Stimulated activated CD8-positive, alpha-beta memory T cell treated with anti-CD3 and anti-CD28 coated beads, Interleukin-12 subunit alpha, Interleukin-12 subunit beta, amount 100 ng/mL, for 24 hours (primary cell): ENCODE results near the gene TTC6.
"Not testable (repeated sequence)": the region's sequence is repeated elsewhere in the genome, so short reads cannot be mapped to it uniquely, and the experiment has no call there.

ENCODE experiments used
- DNase-seq: peaks from one replicate; pipeline ENCODE4 v3.0.0-alpha.2; 2020; ENCODE audit errors: extremely low read depth

Gene TTC6, protein sequence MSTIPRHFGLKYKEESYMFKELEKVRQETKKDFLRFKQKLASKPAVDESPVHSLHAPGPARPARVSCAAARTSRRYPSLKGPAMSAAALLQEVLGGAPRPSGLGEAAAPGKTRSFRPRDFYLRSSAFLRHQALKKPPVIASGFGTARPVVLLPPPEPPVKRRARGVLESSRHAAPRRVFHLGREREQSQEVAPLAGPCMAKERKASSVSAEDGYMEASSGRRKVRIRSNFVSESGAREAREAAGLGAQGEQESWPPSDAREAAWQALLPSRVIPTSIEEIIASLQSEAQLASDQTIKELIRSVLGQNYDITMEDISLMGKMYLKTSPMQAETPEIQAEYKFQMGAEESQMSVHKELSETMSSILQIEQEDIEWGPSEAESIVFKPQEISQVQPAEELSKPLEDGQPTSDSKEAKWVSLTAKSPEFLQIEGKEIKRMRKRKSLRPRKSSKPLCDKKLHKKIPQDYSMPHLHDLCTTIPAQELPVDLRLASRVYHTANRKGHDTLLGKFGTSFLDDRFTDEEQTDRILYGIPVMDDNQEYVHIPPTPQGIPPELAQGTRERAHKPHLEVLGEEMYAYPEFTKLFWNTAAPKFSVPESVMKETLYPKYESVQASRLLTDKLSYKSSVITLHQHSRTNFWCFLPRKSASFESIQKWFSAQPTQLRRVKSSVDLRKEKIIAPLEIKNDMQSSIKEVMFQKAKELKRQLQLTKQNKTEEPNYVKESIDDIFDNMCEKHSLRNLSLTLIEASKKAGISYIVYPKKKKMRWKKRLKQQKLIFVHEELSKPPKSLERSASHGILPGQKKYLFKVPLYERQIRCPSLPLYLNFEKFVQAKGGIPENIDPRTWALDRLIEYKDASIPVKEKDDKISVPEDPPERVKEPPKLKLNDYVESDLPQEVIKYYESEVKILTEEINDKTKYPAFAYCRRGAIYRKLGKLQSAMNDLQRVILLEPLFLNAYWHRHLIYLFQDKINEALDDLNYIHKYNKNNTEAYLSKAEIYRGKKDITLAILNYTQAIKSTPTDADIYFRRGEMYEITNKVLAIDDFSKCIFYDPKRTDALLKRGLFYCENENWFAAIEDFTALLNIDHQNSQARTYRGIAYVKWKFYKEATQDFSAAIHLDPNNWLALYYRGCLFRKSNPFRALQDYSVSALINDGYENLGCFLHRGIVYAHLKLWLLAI (N-terminal part only)

DNA sequence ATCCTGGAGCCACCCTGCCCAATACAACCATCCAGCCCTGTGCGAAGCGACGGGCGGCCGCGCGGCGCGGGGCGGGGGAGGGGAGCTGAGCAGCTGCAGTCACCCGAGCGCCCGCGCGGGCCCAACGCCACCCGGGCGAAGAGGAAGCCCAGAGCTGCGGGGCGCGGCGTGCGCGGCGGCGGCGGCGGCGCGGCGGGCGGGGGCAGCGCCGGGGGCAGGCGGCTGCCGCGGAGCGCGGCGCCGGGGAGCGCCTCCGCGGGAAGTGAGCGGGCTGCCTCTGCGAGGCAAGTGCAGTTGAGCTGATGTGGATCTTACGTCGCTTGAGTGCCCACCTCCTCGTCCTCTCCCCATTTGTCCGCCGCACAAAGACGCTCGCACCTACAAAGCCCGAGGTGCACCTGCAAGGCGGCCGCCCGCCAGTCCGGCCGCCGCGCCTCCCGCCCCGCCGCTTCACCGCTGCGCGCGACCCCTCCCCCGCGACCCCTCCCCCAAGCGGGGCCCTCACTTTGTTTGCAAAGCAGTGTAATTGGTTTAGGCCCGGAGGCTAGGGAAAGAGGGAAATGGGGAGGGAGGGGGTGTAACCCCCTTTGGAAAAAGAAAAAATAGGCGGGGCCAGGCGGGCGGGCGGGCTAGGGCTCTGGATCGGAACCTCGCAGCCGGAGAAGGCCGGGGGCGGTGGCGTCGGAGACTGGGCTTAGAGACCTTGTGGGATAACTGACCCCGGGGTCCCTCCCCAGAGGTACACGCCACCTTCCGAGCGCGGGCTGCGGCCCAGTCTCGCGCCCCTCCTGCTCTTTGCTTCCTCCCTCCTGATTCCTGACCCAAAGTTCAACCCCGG, at the start of gene TTC6, which contains the start of gene FOXA1:
Gene TTC6 (plus strand): TSS at position 659 of the 838 bp plus-strand sequence. CDS start 26,436 bp downstream, outside the sequence.
Gene FOXA1 (minus strand): TSS at position 279 of the 838 bp plus-strand sequence. CDS start 277 bp downstream, at position 2.
- DNase-seq = no peak

DNA sequence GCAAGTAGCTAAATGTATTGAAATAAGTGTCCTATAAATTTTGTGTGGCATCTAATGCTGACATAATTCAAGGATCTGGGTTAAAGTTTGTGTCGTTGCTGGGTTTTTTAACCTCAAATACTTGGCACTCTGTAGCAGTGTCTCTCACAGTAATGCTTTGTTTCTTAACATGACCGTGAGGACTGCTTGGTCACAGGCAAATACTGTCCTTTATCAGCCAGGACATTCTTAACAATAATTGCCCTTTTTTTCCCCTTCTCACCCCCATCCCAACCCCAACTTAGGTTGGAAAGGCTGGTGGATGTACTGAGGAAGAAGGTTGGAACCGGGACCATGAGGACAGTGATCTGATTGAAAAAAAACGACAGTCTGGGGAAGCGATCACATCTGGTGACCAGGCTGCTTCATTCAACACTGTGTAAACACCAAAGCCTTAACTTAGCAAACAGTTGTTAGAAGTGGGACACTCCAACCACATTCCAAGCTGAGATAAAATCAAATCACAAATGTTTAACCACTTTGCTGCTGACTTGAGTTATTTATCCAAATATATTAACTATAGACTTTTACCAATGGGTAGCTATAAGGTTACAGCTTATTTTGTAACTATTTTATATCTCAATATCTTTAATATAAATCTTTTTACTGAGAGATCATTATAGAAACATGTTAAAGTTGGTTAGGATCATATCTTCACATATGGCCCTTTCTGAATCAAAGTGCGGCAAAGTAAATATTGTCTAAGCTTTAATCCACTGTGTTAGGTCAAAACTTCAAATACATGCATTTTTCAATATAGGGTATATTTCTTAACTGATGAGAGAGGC, 48.6 kb upstream of the TTC6 start:
- DNase-seq = no peak

DNA sequence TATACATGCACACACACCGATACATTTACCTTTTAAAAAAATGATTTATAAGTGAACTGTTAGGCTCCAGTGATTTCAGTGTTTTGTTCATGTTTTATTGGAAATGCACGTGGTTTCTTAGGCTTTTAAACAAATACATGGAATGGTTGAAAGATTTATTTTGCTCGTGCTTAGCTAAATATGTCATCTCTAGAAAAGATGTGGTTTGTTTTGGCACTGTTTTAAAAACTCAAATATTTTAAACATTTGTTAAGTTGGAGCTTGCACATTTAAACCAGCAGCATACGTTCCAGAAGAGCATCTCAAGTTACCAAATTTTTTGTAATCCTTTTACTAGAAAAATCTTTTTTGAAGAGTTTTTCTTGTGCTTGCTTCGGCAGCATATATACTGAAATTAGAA, 44.9 kb upstream of the TTC6 start:
- DNase-seq = no peak

DNA sequence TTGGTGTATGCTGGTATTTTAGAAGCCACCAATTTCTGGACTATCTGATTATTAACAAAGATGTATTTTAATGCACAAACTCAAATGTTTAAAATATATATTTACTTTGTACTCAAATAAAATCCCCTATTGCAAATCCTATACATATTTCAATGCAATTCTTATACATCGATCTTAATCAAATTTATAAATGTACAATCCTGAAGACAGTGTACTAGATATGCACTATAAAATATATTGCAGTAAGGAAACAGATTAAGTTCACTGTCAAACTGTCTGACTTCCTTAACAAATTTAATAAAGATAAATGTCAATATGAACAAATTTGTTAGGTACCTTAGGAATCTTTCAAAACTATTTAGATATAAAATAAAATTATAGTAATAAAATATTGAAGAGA, 44.3 kb upstream of the TTC6 start:
- no peak for DNase-seq

DNA sequence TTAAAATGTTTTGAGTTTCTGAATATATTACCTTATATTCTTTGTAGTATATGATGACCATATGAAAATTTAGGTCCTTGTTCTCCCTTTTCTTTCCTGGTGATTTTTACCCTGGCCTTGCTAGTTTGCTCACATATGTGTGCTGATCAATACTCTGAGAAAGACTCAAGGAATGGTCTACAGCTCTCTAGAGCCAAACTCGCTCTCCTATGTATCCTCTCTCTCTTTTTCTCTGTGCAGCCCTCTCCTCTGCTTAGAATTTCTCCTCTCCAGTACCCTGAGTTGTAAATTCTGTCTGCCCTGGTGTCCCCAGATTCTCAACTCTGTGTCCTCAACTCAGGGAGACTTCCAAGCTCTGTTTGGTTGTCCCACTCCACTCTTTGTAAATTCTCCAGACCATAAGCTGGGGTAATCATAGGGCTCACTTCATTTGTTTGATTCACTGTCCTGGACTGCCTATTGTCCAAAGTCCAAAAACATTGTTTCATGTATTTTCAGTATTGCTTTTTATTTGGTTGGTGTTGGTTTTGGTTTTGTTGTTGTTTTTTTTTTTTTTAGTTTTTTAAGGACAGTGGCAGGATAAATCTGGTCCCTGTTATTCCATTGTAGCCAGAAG, 41.4 kb upstream of the TTC6 start:
- no peak for DNase-seq

DNA sequence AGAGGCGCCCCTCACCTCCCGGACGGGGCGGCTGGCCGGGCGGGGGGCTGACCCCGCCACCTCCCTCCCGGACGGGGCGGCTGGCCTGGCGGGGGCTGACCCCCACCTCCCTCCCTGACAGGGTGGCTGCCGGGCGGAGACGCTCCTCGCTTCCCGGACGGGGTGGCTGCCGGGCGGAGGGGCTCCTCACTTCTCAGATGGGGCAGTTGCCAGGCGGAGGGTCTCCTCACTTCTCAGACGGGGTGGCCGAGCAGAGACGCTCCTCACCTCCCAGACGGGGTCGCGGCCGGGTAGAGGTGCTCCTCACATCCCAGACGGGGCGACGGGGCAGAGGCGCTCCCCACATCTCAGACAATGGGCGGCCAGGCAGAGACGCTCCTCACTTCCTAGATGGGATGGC, 39.8 kb upstream of the TTC6 start:
- not testable (repeated sequence) for DNase-seq

DNA sequence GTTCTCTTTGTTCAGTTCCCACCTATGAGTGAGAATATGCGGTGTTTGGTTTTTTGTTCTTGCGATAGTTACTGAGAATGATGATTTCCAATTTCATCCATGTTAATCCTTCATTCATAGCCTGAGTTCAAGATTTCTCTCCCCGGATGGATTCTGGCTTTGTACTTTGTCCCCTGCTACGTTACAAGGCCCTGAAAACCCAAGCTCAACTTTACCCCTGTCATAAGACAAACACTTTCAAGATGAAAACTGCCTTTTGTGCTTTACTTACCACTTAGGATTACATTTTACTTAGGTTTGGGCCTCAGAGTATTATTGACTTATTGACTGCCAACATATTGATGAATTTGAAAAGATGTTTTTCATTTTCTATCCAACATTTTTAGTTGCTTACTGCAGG, 36.7 kb upstream of the TTC6 start:
- DNase-seq = no peak

DNA sequence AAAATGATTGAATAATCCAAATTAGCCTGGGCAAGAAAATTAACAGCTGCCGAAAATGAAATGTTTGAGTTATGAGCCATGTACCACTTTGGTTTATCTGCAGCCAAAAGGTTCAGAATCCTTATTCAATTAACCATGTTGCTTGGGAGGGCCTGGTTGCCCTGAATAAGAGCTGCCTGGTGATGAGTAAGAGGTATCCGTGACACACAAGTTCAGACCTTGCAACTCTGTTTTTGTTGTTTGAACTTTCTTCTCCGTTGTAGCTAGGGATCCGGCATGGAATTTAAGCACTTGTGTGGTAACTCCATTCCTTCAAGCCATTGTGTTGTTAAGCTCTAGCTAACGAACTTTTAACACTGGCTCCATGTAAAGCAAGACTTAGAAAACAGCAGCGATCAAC, 36.0 kb upstream of the TTC6 start:
- no peak for DNase-seq

DNA sequence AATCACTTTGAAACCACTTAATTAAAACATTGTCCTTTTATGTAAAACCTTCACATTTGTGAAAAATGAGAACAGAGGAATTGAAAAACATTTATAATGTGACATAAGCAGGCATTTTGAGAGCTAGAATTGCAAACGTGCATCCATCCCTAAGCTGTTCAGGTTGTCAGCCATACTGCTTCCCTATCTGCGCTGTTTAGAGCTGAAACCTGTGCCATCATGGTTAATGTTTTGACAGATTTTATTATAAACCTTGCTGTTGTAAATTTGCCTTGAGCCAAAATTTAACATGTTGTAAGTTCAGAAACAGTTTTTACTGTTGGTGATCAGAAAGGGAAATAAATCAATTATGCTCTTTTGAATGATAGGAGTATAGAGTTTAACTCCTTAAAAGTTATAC, 32.2 kb upstream of the TTC6 start:
- DNase-seq = no peak

DNA sequence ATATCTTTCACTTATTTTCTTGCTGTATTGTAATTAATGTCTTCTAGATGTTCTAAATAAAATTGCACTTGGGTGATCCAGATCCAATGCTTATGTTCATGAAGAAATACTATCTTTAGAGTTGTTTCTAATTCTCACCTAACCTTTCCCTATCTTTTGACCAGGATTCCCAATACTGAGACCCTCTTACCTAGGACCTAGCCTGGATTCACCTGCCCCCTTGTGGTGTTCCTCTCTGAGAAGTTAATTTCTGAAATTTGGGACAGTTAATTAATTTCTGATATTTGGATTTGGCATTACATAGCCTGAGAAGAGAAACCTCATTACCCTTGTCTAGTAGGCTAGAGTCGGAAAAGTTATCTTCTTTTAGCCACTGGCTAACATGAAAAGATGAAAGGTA, 29.9 kb upstream of the TTC6 start:
- DNase-seq = no peak

DNA sequence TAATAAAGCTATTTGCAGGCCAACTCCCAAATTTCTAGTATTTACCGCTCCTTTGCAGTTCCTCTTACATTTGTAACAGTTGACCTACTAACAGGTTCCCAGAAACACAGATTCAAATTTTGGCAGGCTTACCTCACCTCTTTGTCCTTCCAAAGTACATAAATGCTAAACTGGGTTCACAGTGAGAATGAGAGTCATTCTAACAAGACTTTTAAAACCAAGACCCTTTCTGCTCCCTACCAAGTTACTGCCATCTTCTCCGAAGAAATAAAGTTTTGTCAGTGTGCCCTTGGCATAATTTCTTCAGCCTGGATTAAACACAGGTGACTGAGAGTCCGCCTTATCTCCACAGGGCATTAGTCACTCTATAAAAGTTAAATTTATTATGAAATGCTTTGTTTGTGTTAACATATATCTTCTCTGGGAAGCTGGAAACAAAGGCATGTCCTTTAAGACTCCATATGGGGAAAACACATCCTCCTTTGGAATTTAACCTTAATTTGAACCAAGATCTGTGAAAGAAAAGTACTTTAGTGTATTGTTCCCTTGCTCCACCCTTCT, 28.5 kb upstream of the TTC6 start:
- no peak for DNase-seq

DNA sequence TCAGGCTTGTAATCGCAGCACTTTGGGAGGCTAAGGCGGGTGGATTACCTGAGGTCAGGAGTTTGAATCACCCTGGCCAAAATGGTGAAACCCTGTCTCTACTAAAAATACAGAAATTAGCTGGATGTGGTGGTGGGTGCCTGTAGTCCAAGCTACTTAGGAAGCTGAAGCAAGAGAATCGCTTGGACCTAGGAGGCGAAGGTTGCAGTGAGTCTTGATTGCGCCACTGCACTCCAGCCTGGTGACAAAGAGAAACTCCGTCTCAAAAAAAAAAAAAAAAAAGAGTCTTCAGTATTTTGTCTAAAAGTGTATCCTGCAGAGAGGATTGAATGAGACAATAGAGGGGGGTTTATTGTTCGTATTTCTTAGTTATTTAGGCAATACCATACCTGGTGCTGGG, 25.7 kb upstream of the TTC6 start:
- DNase-seq = no peak

DNA sequence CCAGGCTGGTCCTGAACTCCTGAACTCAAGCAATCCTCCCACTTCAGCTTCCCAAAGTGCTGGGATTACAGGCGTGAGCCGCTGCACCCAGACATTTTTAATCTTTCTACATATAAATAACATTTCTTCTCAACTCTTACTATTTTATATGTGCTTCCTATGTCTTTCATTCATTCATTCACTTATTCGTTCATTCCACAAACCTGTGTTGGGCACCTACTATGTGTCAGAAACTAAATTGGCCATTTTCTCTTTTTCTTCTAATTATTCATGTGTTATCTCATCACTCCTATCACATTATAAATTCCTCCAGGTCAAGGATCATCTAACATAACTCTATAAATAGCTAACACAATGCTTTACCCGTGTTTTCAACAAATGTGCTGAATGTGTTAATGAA, 24.0 kb upstream of the TTC6 start:
- DNase-seq = no peak

DNA sequence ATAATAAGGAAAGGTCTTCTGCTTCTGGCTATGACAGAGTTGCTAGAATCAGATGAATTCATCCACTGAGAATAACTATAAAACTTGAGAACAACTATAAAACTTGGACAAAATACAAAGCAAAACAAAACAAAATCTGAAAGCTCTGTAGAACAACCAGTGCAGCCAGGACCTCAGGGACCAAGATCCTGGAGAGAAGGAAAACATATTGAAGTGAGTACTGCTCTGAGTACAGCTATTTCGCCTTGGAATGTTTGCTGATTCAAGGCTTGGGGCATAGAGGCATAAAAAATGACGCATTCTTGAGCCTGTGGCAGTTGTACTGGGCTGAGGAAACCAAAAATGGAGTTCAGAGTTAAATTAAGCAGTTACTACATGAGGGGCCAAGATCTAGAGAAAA, 22.1 kb upstream of the TTC6 start:
- DNase-seq = no peak

DNA sequence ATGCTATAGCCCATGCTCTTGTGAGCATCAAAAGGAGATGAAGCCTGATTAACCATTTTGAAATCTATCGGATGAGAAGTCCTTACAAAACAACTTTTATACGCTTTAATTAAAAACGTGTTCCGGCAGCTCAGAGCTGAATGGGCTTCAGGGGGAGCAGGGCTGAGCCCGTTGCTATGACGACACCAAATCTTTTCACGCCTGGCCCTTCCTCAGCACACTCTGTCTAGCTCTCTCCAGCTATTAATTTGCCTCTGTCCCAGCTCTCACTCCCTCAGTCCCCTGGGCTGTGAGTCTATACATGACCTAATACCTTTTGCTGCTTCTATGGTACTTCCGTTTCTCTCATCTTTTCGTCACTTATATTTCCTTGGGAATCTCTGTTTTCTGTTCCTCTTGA, 16.2 kb upstream of the TTC6 start:
- no peak for DNase-seq

DNA sequence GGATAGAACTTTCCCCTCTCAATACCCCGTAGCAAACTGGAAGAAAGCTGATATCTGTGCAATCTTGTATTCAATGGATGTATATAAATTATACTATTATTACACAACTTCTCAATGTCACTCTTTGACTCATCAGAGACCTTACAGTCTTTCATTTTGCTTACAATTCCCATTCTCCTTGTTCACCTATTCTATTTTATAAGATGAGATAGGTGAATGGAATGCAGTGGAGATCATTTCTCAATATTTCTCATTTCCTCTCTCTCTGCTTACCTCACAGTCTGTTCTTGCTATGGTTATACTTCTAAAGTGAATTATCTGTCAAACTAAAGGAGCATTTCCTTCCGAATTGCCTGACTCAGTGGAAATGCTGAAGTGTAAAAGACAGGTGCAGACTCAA, 15.3 kb upstream of the TTC6 start:
- no peak for DNase-seq

DNA sequence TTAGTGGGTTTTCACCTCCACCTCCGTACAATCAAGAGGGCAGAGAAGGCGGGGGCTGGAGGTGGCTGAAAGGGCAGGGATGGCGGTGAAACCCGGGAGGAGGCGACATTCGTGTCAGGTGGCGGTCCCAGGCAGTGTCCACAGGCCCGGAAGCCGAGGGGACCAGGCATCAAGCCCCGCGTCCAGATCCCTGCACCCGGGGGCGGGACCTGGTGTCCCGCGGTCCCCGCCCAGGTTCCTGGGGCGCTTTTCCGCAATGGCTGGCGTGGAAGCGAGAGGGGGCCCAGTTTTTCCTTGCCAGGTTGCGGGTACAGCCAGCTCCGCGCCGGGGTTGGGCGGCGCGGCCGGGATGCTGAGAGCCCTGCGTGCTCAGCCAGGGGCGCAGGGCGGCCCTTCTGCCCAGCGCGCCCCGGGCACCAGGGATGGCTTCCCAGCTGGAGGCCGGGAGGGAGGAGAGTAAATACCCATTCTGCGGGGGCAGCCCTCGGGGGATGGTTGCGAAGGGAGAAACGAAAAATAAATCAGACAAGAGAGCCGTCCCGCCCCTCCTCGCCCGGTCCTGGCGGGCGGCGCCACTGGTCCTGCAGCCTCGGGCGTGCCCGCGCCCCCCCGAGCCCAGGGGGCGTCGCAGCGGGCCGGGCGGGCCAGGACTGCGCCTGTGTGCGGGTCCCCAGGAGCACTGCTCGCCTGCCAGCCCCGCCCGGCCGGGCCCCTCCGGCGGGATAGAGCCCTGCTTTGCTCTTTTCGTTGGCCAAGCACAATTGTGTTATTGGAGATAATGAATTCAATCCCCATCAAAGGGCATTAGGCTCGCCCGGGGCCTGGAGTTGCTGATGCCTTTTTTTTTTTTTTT, 11.8 kb upstream of the TTC6 start:
- no peak for DNase-seq

DNA sequence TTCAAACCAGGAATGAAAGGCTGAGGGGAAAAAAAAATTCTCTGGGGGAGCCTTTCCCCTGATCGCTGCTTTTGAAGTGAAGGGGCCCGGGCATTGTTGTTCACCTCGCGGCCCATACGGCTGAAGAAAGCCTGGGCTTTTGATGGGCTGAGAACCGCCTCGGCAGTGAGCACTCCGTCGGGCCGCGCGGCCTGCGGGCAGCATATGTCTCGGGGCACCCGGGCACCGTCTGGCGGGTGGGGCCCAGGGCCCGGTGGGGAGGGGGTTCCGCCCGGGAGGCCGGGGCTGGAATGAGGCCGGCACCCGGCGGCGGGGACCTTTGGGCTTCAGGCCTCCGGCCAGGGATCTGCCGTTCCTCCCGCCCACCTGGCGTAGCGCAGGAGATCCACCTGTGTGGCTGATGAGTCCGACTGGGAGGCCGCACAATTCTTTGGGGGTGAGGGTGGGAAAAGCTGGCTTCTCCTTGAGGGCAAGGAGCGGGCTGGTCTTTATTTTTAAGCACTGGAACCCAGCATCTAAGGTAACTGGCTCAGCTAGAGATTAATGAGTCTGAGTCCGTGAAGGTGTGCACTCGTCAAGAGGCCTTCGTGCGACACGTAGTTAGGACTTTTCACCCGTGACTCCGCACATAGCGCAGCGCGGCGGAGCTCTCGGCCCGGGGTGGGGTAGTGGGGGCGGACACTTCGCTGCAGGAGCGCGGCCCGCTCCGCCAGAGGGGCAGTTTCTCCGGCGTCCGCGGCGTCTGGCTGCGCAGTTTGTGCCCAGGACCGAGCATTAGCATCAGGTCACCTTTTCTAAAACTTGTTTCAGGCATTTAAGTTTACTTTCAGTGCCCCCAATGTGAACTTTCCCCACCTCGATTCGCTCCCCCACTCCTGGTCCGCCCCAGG, 11.0 kb upstream of the TTC6 start:
- no peak for DNase-seq
